Mammary microvascular endothelial cell (primary cell): ENCODE data around the gene LPA. TPM values are rescaled to one million over a fixed set of nuclear protein-coding genes. Genes with fewer than 3 reads are reported as not detected.

Source experiments
- total RNA-seq: library from RNA; depleted of rRNA; stranded (reverse); fragments of >200 nt; gene quantifications from 2 replicates; pipeline ENCODE4 v1.2.3, GENCODE V29; 2015

The LPA gene, protein sequence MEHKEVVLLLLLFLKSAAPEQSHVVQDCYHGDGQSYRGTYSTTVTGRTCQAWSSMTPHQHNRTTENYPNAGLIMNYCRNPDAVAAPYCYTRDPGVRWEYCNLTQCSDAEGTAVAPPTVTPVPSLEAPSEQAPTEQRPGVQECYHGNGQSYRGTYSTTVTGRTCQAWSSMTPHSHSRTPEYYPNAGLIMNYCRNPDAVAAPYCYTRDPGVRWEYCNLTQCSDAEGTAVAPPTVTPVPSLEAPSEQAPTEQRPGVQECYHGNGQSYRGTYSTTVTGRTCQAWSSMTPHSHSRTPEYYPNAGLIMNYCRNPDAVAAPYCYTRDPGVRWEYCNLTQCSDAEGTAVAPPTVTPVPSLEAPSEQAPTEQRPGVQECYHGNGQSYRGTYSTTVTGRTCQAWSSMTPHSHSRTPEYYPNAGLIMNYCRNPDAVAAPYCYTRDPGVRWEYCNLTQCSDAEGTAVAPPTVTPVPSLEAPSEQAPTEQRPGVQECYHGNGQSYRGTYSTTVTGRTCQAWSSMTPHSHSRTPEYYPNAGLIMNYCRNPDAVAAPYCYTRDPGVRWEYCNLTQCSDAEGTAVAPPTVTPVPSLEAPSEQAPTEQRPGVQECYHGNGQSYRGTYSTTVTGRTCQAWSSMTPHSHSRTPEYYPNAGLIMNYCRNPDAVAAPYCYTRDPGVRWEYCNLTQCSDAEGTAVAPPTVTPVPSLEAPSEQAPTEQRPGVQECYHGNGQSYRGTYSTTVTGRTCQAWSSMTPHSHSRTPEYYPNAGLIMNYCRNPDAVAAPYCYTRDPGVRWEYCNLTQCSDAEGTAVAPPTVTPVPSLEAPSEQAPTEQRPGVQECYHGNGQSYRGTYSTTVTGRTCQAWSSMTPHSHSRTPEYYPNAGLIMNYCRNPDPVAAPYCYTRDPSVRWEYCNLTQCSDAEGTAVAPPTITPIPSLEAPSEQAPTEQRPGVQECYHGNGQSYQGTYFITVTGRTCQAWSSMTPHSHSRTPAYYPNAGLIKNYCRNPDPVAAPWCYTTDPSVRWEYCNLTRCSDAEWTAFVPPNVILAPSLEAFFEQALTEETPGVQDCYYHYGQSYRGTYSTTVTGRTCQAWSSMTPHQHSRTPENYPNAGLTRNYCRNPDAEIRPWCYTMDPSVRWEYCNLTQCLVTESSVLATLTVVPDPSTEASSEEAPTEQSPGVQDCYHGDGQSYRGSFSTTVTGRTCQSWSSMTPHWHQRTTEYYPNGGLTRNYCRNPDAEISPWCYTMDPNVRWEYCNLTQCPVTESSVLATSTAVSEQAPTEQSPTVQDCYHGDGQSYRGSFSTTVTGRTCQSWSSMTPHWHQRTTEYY (N-terminal part only)
- total RNA-seq, result not detected in 2 replicates

DNA sequence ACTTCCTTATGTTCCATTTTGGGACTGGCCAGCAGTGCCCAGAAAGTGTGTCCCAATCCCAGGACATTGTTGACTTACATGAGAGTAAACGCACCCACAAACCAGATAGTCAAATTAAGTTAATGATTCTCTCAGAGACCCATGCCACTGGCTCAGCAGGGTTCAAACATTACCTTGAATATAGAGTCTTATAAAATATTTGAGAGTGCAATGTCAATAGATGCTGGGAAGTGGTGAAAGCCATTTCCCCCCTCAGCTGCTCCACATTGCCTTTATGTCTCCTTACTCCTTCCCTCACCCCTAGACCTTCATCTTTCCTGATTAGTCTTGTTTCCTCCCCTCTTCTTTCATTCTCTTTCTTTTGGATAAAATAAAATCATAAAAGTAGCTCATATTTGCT lies at the start of gene LPA:
TSS of gene LPA (minus strand) at position 78 of the 400 bp plus-strand sequence. CDS start at position 17, 61 bp downstream.

DNA sequence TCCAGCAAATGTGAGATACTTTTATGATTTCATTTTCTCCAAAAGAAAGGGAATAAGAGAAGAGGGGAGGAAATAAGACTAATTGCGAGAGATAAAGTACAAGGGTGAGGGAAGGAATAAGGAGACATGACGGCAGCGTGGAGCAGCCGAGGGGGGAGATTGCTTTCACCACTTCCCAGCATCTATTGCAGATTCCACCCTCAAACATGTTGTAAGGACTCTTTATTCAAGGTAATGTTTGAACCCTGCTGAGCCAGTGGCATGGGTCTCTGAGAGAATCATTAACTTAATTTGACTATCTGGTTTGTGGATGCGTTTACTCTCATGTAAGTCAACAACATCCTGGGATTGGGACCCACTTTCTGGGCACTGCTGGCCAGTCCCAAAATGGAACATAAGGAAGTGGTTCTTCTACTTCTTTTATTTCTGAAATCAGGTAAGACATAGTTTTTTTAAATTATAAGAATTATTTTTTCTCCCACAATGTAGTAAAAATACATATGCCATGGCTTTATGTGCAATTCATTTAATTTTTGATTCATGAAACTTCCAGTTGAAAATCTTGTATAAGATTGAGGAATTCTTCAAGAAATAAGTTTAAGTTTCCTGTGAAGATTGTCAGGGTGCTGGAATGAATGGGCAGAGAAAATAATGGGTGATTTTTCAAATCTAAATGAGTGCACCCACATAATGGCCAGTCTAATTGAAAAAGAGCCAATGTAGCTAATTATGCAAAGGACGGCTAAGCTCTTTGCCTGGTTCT lies 38.0 kb upstream of the LPA start, which contains the start of gene PLG:
TSS of gene PLG (plus strand) at position 327 of the 763 bp plus-strand sequence. CDS start at position 388, 61 bp downstream.

Other genes with a start within 250 kb of the LPA start
- not detected in 2 replicates for gene PLG, start 38.0 kb upstream of the LPA start, total RNA-seq